Stimulated activated CD4-positive, alpha-beta T cell treated with anti-CD3 and anti-CD28 coated beads, TNF-alpha, amount 100 ng/mL, for 48 hours (primary cell): ENCODE results near the gene LEUTX.
"Not testable (repeated sequence)": the region's sequence is repeated elsewhere in the genome, so short reads cannot be mapped to it uniquely, and the experiment has no call there.

Source experiments
- DNase-seq, 3 donors: peaks; one replicate each; pipeline ENCODE4 v3.0.0-alpha.2; 2020; ENCODE audit warnings: low read depth in 3 of 3

Gene LEUTX

DNA sequence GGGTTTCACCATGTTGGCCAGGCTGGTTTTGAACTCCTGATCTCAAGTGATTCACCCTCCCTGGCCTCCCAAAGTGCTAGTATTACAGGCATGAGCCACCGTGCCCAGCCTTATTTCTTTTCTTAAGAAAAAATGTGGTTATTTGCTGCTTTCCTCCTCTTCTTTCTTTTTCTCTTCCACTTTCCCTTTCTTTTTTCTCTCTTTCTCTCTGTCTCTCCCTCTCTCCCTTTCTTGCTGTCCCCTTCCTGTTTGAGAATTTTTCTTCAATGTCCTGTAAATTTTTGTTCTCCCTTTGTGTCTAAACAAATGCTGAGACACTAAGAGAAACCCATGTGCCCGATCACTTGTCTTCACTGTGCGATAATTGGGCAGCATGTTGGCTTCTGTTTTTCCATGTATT lies 2.2 kb downstream of the LEUTX start:
- DNase-seq: no peak

- DNase-seq: no peak
These were observed 9.6 kb downstream of the LEUTX start for GRCh38 chr19:39788244-39788643.

GRCh38 chr19:39792999-39793546 lies 14.4 kb downstream of the LEUTX start:
- DNase-seq: peak; percentile 39 to 66 (median 54)

- no peak for DNase-seq
These were observed 16.3 kb downstream of the LEUTX start for GRCh38 chr19:39795001-39795400.

- no peak for DNase-seq
These were observed 17.4 kb downstream of the LEUTX start for GRCh38 chr19:39796000-39796498.

GRCh38 chr19:39797083-39797482 lies 18.4 kb downstream of the LEUTX start:
- DNase-seq: no peak

DNA sequence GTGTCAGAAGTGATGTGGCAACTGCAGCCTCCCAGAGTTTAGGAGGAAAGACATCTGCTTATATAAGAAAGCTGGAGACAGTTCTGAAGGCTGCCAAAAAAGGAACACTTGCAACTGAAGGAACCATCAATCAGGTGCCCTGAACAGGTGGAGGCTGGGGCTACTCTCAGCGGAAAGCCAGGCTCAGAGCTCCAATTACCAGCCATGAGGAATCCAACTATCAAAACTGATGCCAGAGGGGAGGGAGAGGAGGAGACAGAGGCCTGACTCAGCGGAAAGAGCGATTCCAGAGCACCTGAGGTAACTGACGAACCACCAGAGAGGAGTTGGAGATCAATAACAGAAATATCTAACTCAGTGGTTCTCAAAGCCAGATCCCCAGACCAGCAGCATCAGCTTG lies 24.3 kb downstream of the LEUTX start:
- no peak for DNase-seq

DNA sequence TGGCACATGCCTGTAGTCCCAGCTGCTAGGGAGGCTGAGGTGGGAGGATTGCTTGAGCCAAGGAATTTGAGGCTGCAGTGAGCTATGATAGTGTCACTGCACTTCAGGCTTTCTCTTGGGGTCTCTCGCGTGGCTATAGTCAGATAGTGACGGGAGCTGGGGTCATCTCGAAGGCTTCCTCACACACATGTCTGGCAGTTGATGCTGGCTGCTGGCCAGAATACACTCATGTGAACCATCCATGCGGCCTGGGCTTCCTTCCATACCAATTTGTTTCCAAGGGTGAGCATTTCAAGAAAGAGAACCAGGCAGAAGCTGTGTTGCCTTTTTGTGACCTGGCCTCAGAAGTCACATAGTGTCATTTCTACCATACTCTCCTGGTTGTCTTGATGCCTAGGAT lies 26.4 kb downstream of the LEUTX start:
- DNase-seq: no peak

DNA sequence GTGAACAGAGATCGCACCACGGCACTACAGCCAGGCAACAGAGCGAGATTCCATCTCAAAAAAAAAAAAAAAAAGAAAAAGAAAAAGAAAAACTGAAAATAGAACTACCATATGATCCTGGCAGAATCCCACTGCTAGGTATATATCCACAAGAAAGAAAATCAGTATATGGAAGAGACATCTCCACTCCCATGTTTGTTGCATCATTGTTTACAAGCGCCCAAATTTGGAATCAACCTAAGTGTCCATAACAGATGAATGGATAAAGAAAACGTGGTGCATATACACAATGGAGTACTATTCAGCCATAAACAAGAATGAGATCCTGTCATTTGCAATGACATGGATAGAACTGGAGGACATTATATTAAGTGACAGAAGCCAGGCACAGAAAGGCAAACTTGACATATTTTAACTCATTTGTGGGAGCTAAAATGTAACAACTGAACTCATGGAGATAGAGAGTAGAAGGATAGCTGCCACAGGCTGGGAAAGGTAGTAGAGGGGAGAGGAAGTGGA lies 29.3 kb downstream of the LEUTX start:
- no peak for DNase-seq

GRCh38 chr19:39808688-39809087 lies 30.0 kb downstream of the LEUTX start:
- not testable (repeated sequence) for DNase-seq

DNA sequence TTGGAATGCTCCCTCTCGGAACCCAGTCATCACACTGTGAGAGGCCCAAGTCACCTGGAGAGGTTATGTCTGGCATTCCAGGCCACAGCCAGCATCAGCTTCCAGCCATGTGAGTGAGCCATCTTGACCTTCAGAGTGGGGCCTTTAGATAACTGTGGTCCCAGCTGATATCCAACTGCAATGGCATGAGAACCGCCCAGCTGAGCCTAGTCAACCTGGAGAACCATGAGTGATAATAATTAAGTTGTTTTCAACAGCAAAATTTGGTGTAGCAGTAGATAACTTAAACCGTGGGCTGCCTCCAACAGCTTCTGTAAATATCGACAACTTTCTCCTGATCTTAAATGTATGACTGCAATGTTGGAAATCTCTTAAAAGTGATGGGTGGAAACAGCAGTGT lies 30.7 kb downstream of the LEUTX start:
- no peak for DNase-seq

DNA sequence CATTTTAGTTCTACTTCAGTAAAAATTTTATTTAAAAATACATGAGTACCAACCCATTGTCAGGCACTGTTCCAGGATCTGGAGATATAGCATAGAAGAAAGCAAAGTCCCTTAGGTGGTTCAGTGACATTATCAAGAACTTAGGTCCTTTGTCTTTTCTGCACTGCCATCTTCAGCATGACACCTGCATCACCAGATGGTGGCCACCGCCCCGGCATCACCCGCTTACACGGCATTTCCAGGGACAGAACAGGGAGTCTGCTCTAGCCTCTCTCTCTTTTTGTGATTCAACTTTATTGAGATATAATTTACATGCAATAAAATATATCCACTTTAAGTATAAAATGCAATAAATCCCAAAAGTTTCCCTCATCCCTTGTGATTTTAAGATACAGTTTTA lies 31.8 kb downstream of the LEUTX start:
- no peak for DNase-seq

- no peak for DNase-seq
These were observed 32.4 kb downstream of the LEUTX start for GRCh38 chr19:39811064-39811463.

- no peak for DNase-seq
These were observed 34.8 kb downstream of the LEUTX start for GRCh38 chr19:39813264-39813993.

- not testable (repeated sequence) for DNase-seq
These were observed 35.5 kb downstream of the LEUTX start for GRCh38 chr19:39814111-39814510.

DNA sequence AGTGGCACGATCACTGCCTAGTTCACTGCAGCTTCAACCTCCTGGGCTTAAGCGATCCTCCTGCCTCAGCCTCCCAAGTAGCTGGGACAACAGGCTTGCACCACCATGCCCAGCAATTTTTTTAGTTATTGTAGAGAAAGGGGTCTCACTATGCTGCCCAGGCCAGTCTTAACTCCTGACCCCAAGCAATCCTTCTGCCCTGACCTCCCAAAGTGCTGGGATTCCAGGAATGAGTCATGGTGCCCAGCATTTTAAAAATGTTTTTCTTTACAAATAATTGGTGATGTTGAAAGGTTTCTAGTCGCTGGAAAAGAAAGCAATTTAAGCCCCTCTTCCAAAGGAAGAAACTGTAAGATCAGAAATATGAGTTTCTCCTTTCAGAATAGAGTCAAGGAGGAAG lies 35.9 kb downstream of the LEUTX start:
- no peak for DNase-seq

DNA sequence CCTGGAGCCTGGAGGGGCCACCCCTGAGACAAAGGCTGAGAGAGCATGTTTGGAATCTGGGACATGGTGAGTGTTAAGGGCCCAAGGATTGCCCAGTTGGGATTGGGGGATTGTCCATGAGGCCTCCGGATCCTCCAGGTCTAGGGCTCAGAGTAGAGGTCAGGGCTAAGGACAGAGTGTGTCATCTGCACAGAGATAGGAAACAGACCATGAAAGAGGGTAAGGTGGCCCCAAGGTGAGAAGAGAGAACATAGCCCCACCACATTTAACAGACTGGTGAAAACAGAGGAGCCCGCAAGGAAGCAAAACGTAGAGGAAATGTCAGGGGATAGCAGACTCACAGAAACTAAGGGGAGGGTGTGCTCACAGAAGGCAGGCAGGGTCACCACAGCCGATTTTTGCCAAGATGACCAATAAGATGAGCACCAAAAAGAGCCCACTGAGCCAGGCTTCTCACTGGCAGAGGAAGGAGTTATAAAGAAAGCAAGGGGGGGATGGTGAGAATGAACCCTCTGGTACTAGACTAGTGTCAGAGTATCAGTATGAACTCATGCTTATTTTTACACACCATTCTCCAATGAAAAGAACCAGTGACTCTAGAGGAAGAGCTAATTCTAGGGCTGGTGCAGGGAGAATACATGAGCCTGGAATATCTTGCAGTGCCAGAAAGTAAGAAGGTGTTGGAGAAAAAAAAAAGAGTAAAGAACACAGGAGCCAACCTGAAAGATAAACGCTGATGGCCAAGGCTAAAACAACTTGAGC lies 37.8 kb downstream of the LEUTX start:
- no peak for DNase-seq

DNA sequence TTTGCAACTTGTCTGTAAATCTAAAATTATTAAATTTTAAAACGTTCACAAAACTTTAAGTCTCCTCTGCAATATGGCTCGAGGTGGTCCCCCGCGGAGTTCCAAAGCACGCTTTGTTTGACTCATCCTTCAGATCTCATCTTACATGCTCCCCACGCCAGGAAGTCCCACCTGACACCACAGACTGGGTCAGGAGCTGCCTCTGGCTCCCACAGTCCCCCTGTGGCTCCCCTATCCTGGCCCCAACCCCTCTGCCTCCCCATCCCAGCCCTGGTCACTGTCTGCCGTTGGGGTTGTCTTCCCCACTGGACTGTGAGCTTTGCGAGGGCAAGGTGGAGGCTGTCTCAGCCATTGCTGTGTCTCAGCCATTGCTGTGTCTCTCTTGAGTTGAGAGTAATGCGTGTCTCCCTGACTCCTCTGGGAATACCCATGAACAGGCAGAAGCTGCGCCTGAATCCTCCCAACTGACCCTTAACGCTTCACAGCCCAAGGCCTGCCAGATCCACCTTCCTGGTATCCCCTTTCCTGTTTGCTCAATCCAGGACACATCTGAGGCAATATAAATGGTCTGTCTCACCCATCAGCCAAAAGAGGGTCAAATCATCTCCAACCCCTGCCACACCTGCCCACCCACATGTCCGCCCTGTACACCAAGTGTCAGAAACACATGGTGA lies 39.4 kb downstream of the LEUTX start:
- no peak for DNase-seq

DNA sequence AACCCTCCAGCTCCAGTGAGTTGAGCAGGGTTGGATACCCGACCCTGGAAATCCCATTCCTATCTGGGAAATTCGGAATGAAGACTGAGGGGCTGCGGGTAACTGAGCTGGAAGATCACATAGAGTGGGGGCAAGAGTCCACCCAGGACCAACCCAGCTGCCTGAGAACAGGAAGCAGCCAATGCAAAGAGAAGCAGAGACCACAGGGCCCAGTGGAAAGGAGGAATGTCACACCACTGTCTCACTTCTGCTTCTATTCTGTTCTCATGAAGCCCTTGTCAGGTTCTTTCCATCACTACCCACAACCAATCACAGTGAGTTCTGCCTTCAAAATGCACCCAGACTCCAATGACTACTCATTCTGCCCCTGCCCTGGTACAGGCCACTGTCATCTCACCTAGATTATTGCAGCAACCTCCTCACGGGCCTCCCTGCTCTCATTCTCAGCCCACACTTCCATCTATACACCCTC lies 40.0 kb downstream of the LEUTX start:
- DNase-seq: no peak

- DNase-seq: no peak
These were observed 41.1 kb downstream of the LEUTX start for GRCh38 chr19:39819786-39820185.

DNA sequence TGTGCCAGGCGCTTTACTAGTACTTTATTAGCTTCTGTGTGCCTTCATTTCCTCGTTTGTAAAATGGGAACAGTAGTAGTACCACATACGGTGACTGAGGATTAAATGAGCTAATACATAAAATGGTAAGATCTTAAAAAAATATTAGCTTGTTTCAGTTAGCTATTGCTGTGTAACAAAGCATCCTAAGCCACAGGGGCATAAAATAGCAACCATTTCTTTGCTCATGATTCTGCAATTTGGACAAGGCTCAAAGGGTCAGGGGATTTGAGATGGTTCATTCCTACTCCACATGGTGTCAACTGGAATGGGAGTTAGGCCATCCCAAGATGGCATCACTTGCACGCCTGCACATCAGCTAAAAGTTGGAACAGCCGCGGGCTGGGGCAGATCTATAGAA lies 42.0 kb downstream of the LEUTX start:
- no peak for DNase-seq

- no peak for DNase-seq
These were observed 45.0 kb downstream of the LEUTX start for GRCh38 chr19:39823686-39824085.
